ENCODE results near the gene GAL3ST2. TPM values are rescaled to one million over a fixed set of nuclear protein-coding genes. Genes with fewer than 3 reads are reported as not detected.

The GAL3ST2 gene
- total RNA-seq, 1 experiment from 2014 or later = 6.8 TPM

DNA sequence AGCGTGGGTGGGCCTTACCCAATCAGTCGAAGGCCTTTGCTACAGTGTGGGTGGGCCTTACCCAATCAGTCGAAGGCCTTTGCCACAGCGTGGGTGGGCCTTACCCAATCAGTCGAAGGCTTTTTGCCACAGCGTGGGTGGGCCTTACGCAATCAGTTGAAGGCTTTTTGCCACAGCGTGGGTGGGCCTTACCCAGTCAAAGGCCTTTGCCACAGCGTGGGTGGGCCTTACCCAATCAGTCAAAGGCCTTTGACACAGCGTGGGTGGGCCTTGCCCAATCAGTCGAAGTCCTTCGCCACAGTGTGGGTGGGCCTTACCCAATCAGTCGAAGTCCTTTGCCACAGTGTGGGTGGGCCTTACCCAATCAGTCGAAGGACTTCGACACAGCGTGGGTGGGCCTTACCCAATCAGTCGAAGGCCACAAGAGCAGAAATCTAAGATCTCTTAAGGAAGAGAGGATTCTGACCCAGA is 16.3 kb upstream of the GAL3ST2 start:
- Histone ChIP-seq H3K4me1 (no peaks in the 10 kb centered on the region), H3K9me3 (no peaks in the 10 kb centered on the region), H3K27me3 (replicated peaks; ENCODE audit: control insufficient read depth, insufficient read depth, low read length) (no peaks in the 10 kb centered on the region), H3K36me3 (ENCODE audit: control insufficient read depth, insufficient read depth, low read length) (no peaks in the 10 kb centered on the region), H3K4me3 (ENCODE audit: low read depth, low read length) (no peak overlapping the region)
- ChIA-PET CTCF (no interaction called here), POLR2A (no interaction called here)
- Mint-ChIP-seq H3K27ac (ENCODE audit: unreplicated experiment) (no peak overlapping the region), H3K27me3 (ENCODE audit: insufficient read depth, unreplicated experiment) (no peaks in the 10 kb centered on the region), H3K9me3 (ENCODE audit: unreplicated experiment) (no peaks in the 10 kb centered on the region), H3K4me3 (ENCODE audit: unreplicated experiment) (no peak overlapping the region), H3K4me1 (ENCODE audit: low read depth, unreplicated experiment) (peaks cover 12% of the 10 kb centered on the region), H3K36me3 (ENCODE audit: insufficient read depth, unreplicated experiment) (peaks cover 13% of the 10 kb centered on the region)
- no peak for TF ChIP-seq CTCF (IDR thresholded peaks at IDR 0.05; ENCODE audit: insufficient read depth in 1 of 2, low read depth in 1 of 2, low read length in 1 of 2, severe bottlenecking in 1 of 2, unreplicated experiment in 1 of 2)
- no TSS peak for BruUV-seq (replicated peaks)
- DNase-seq = no peak
- intact Hi-C loops (cut with micrococcal nuclease; ENCODE audit: unreplicated experiment) = no loop called here

GRCh38 chr2:241762321-241762932 is 14.2 kb upstream of the GAL3ST2 start:
- TF ChIP-seq CTCF (IDR thresholded peaks at IDR 0.05; ENCODE audit: insufficient read depth in 1 of 2, low read depth in 1 of 2, low read length in 1 of 2, severe bottlenecking in 1 of 2, unreplicated experiment in 1 of 2) = no peak
- no peak for DNase-seq
- ChIA-PET POLR2A (no interaction called here), CTCF (no interaction called here)
- Histone ChIP-seq H3K9me3 (no peaks in the 10 kb centered on the region), H3K4me1 (no peaks in the 10 kb centered on the region), H3K36me3 (ENCODE audit: control insufficient read depth, insufficient read depth, low read length) (no peaks in the 10 kb centered on the region), H3K4me3 (ENCODE audit: low read depth, low read length) (no peak overlapping the region), H3K27me3 (replicated peaks; ENCODE audit: control insufficient read depth, insufficient read depth, low read length) (no peaks in the 10 kb centered on the region)
- H3K9me3 Mint-ChIP-seq (ENCODE audit: unreplicated experiment) = no peaks in the 10 kb centered on the region
- peak overlapping the region; percentile 71 for H3K27ac Mint-ChIP-seq (ENCODE audit: unreplicated experiment)
- H3K4me3 Mint-ChIP-seq (ENCODE audit: unreplicated experiment) = no peak overlapping the region
- peaks cover 8% of the 10 kb centered on the region for H3K36me3 Mint-ChIP-seq (ENCODE audit: insufficient read depth, unreplicated experiment)
- intact Hi-C loops (cut with micrococcal nuclease; ENCODE audit: unreplicated experiment) = no loop called here
- peaks cover 12% of the 10 kb centered on the region for H3K4me1 Mint-ChIP-seq (ENCODE audit: low read depth, unreplicated experiment)
- BruUV-seq (replicated peaks) = no TSS peak
- H3K27me3 Mint-ChIP-seq (ENCODE audit: insufficient read depth, unreplicated experiment) = no peaks in the 10 kb centered on the region

- BruUV-seq (replicated peaks) = no TSS peak
- no peak for DNase-seq
- Histone ChIP-seq H3K4me3 (ENCODE audit: low read depth, low read length) (no peak overlapping the region), H3K9me3 (no peaks in the 10 kb centered on the region), H3K4me1 (no peaks in the 10 kb centered on the region), H3K27me3 (replicated peaks; ENCODE audit: control insufficient read depth, insufficient read depth, low read length) (no peaks in the 10 kb centered on the region), H3K36me3 (ENCODE audit: control insufficient read depth, insufficient read depth, low read length) (no peaks in the 10 kb centered on the region)
- Mint-ChIP-seq H3K9me3 (ENCODE audit: unreplicated experiment) (no peaks in the 10 kb centered on the region), H3K4me1 (ENCODE audit: low read depth, unreplicated experiment) (peaks cover 12% of the 10 kb centered on the region), H3K4me3 (ENCODE audit: unreplicated experiment) (no peak overlapping the region), H3K36me3 (ENCODE audit: insufficient read depth, unreplicated experiment) (peaks cover 8% of the 10 kb centered on the region), H3K27ac (ENCODE audit: unreplicated experiment) (peak overlapping the region; percentile 71), H3K27me3 (ENCODE audit: insufficient read depth, unreplicated experiment) (no peaks in the 10 kb centered on the region)
- intact Hi-C loops (cut with micrococcal nuclease; ENCODE audit: unreplicated experiment) = no loop called here
- POLR2A ChIA-PET = no interaction called here
- no peak for TF ChIP-seq CTCF (IDR thresholded peaks at IDR 0.05; ENCODE audit: insufficient read depth in 1 of 2, low read depth in 1 of 2, low read length in 1 of 2, severe bottlenecking in 1 of 2, unreplicated experiment in 1 of 2)
- CTCF ChIA-PET = no interaction called here
These were observed 13.7 kb upstream of the GAL3ST2 start for GRCh38 chr2:241762933-241763369.

All from Caco-2 (cell line).